ENCODE results near the gene CRYBG1. TPM values are rescaled to one million over a fixed set of nuclear protein-coding genes. Genes with fewer than 3 reads are reported as not detected.

The CRYBG1 gene
- total and polyA plus RNA-seq, 2 donors (not counting 1 experiment from before 2014, with no cell fraction given) = 9.6 to 47.0 TPM

DNA sequence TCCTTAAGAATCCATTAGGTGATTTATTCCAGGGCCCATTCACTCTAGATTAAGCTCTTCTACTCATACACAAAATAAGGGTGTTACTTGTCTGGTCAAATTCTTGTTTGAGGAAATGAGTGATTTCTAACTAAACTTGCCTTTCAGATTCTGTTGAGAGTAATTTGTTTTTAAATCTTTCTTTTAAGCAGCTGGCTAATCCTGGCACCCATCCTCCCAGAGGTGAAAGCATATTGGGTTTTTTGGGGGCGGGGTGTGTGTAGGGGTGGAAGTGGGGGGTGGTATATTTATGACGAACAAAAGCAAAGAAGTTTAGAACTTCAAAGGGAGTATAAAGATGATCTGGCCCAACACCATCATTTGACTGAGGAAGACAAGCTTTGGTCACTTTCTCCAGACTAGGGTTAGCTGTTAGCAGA is 174.1 kb downstream of the CRYBG1 start:
- H3K9ac ChIP-seq (ENCODE audit: low read length) = no peak overlapping the region
- H3K4me1 ChIP-seq (ENCODE audit: control insufficient read depth in 2 of 2, insufficient read depth in 2 of 2, low read length in 2 of 2) = peaks cover 41 to 45% of the 10 kb centered on the region in 2 donors
- peaks cover 18 to 64% of the 10 kb centered on the region in 2 experiments for H3K36me3 ChIP-seq (replicated peaks in 1 of 2; ENCODE audit: control extremely low read depth in 1 of 2, control insufficient read depth in 1 of 2, extremely low read depth in 1 of 2, insufficient read depth in 2 of 2, low read length in 1 of 2)
- no peak overlapping the region for H2AFZ ChIP-seq (ENCODE audit: insufficient read depth, low read depth, low read length, poor library complexity, severe bottlenecking)
- DNase-seq (no peak), ATAC-seq (ENCODE audit: low read depth) (peak; percentile 14)
- no peaks in the 10 kb centered on the region for H3K27me3 ChIP-seq (replicated peaks in 1 of 4; ENCODE audit: control extremely low read depth in 1 of 4, control insufficient read depth in 3 of 4, insufficient read depth in 4 of 4, low read length in 3 of 4)
- ChIA-PET POLR2A (interaction anchor here (1.0 to 1.2 kb wide), 2 partner anchors 9 to 12 kb away, joined by 3 read pairs; no protein-coding TSS in a partner anchor), CTCF (interaction anchor here (0.8 to 3.3 kb wide), 8 partner anchors 8 to 445 kb away, joined by 3 to 11 read pairs (median 4); no protein-coding TSS in a partner anchor)
- Mint-ChIP-seq H3K27ac (peak overlapping the region; percentile 86), H3K4me3 (no peak overlapping the region), H3K4me1 (peaks cover 76% of the 10 kb centered on the region), H3K27me3 (no peaks in the 10 kb centered on the region), H3K9me3 (ENCODE audit: insufficient read depth) (no peaks in the 10 kb centered on the region)
- TF ChIP-seq, protein P1, sequence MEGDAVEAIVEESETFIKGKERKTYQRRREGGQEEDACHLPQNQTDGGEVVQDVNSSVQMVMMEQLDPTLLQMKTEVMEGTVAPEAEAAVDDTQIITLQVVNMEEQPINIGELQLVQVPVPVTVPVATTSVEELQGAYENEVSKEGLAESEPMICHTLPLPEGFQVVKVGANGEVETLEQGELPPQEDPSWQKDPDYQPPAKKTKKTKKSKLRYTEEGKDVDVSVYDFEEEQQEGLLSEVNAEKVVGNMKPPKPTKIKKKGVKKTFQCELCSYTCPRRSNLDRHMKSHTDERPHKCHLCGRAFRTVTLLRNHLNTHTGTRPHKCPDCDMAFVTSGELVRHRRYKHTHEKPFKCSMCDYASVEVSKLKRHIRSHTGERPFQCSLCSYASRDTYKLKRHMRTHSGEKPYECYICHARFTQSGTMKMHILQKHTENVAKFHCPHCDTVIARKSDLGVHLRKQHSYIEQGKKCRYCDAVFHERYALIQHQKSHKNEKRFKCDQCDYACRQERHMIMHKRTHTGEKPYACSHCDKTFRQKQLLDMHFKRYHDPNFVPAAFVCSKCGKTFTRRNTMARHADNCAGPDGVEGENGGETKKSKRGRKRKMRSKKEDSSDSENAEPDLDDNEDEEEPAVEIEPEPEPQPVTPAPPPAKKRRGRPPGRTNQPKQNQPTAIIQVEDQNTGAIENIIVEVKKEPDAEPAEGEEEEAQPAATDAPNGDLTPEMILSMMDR (IDR thresholded peaks at IDR 0.05) = no peak
- TF ChIP-seq EZH2 (IDR thresholded peaks at IDR 0.05; ENCODE audit: borderline replicate concordance, insufficient read depth, low read depth, low read length, poor library complexity, severe bottlenecking) = no peak
- peak overlapping the region in 1 of 2 donors; percentile 68 for H3K27ac ChIP-seq (ENCODE audit: low read length in 2 of 2)
- WGBS (ENCODE audit: insufficient coverage) = no CpG with 5 or more reads among the region's 2 CpGs
- H3K9me3 ChIP-seq (ENCODE audit: control extremely low read depth in 1 of 3, control insufficient read depth in 2 of 3, insufficient read depth in 1 of 3, low read length in 2 of 3) = no peaks in the 10 kb centered on the region
- H3K4me2 ChIP-seq (replicated peaks; ENCODE audit: low read depth, low read length, poor library complexity, severe bottlenecking) = no peak overlapping the region
- intact Hi-C loops (cut with micrococcal nuclease) = no loop called here
- no peak overlapping the region for H3K4me3 ChIP-seq (ENCODE audit: control extremely low read depth in 1 of 5, extremely low read depth in 1 of 5, insufficient read depth in 1 of 5, low read depth in 2 of 5, low read length in 4 of 5)
- H4K20me1 ChIP-seq (ENCODE audit: control insufficient read depth, insufficient read depth, low read length, poor library complexity, severe bottlenecking) = no peaks in the 10 kb centered on the region
- H3K79me2 ChIP-seq (ENCODE audit: control insufficient read depth, insufficient read depth, low read length) = peaks cover 41% of the 10 kb centered on the region

DNA sequence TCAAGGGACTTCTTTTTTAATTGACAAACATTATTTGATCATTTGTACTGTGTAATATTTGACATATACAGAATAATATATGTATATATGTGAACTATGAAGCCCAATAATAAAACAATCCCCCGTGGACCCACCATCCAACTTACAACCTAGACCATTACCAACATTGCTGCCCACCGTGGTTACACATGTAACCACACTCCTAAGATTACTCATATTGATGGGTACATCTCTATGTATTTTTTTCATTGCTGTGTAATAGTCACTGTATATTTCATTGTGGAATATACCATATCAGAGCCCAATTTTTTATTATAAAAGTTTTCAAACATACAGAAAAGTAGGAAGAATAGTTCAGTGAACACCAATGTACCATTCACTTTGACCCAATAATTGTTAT is 174.5 kb downstream of the CRYBG1 start:
- no peak overlapping the region for H3K9ac ChIP-seq (ENCODE audit: low read length)
- H2AFZ ChIP-seq (ENCODE audit: insufficient read depth, low read depth, low read length, poor library complexity, severe bottlenecking) = no peak overlapping the region
- H3K27me3 ChIP-seq (replicated peaks in 1 of 4; ENCODE audit: control extremely low read depth in 1 of 4, control insufficient read depth in 3 of 4, insufficient read depth in 4 of 4, low read length in 3 of 4) = no peaks in the 10 kb centered on the region
- no CpG with 5 or more reads among the region's 2 CpGs for WGBS (ENCODE audit: insufficient coverage)
- no peak overlapping the region for H3K4me3 Mint-ChIP-seq
- H3K27ac ChIP-seq (ENCODE audit: low read length in 2 of 2) = peak overlapping the region in 1 of 2 donors; percentile 68
- H3K27me3 Mint-ChIP-seq = no peaks in the 10 kb centered on the region
- peak overlapping the region; percentile 59 for H3K27ac Mint-ChIP-seq
- peaks cover 77% of the 10 kb centered on the region for H3K4me1 Mint-ChIP-seq
- no peaks in the 10 kb centered on the region for H3K9me3 ChIP-seq (ENCODE audit: control extremely low read depth in 1 of 3, control insufficient read depth in 2 of 3, insufficient read depth in 1 of 3, low read length in 2 of 3)
- H3K36me3 ChIP-seq (replicated peaks in 1 of 2; ENCODE audit: control extremely low read depth in 1 of 2, control insufficient read depth in 1 of 2, extremely low read depth in 1 of 2, insufficient read depth in 2 of 2, low read length in 1 of 2) = peaks cover 16 to 63% of the 10 kb centered on the region in 2 experiments
- ATAC-seq (ENCODE audit: low read depth) (no peak), DNase-seq (no peak)
- no peaks in the 10 kb centered on the region for H4K20me1 ChIP-seq (ENCODE audit: control insufficient read depth, insufficient read depth, low read length, poor library complexity, severe bottlenecking)
- no peak overlapping the region for H3K4me3 ChIP-seq (ENCODE audit: control extremely low read depth in 1 of 5, extremely low read depth in 1 of 5, insufficient read depth in 1 of 5, low read depth in 2 of 5, low read length in 4 of 5)
- CTCF ChIA-PET = interaction anchor here (1.0 to 3.3 kb wide), 6 partner anchors 8 to 444 kb away, joined by 3 to 11 read pairs (median 4); no protein-coding TSS in a partner anchor
- intact Hi-C loops (cut with micrococcal nuclease) = no loop called here
- POLR2A ChIA-PET = interaction anchor here (1.2 kb wide), 1 partner anchor 12 kb away, joined by 3 read pairs; no protein-coding TSS in a partner anchor
- H3K4me1 ChIP-seq (ENCODE audit: control insufficient read depth in 2 of 2, insufficient read depth in 2 of 2, low read length in 2 of 2) = peaks cover 44 to 49% of the 10 kb centered on the region in 2 donors
- H3K79me2 ChIP-seq (ENCODE audit: control insufficient read depth, insufficient read depth, low read length) = peaks cover 41% of the 10 kb centered on the region
- H3K4me2 ChIP-seq (replicated peaks; ENCODE audit: low read depth, low read length, poor library complexity, severe bottlenecking) = no peak overlapping the region
- TF ChIP-seq, protein P1 (IDR thresholded peaks at IDR 0.05) = no peak
- no peak for TF ChIP-seq EZH2 (IDR thresholded peaks at IDR 0.05; ENCODE audit: borderline replicate concordance, insufficient read depth, low read depth, low read length, poor library complexity, severe bottlenecking)
- no peaks in the 10 kb centered on the region for H3K9me3 Mint-ChIP-seq (ENCODE audit: insufficient read depth)

All from B cell (primary cell).